ENCODE data around the gene ANKRD12. TPM values are rescaled to one million over a fixed set of nuclear protein-coding genes. Genes with fewer than 3 reads are reported as not detected.
"Not testable (repeated sequence)": the region's sequence is repeated elsewhere in the genome, so short reads cannot be mapped to it uniquely, and the experiment has no call there.

The ANKRD12 gene
- total RNA-seq, 4 donors from 2014 or later, result 84.7 to 137 (median 122) TPM

- ATAC-seq, result no peak
- no peaks in the 10 kb centered on the region for H3K27me3 ChIP-seq
- no peak for TF ChIP-seq POLR2A (IDR thresholded peaks at IDR 0.05)
- TF ChIP-seq EP300 (IDR thresholded peaks at IDR 0.05), result no peak
- no peak for TF ChIP-seq POLR2AphosphoS5 (IDR thresholded peaks at IDR 0.05)
- no peak for TF ChIP-seq CTCF (IDR thresholded peaks at IDR 0.05)
- H3K27ac ChIP-seq, result no peak overlapping the region
- no peaks in the 10 kb centered on the region for H3K4me1 ChIP-seq
- WGBS, 2 donors (ENCODE audit: low coverage in 1 of 2), result 55 to 64% methylated on average over 4 of the region's 4 CpGs
- H3K36me3 ChIP-seq, result peaks cover 0 to 18% of the 10 kb centered on the region in 2 donors
- no peaks in the 10 kb centered on the region for H3K9me3 ChIP-seq
- no peak overlapping the region for H3K4me3 ChIP-seq
Observed at GRCh38 chr18:9260388-9261380, 124.1 kb downstream of the ANKRD12 start.

- WGBS, 2 donors (ENCODE audit: low coverage in 1 of 2), result 85 to 100% methylated on average over 1 of the region's 1 CpG
- Histone ChIP-seq H3K4me1 (no peaks in the 10 kb centered on the region), H3K9me3 (no peaks in the 10 kb centered on the region), H3K27me3 (no peaks in the 10 kb centered on the region), H3K4me3 (no peak overlapping the region), H3K36me3 (peaks cover 0 to 19% of the 10 kb centered on the region in 2 donors), H3K27ac (no peak overlapping the region)
- TF ChIP-seq POLR2AphosphoS5 (IDR thresholded peaks at IDR 0.05), result no peak
- no peak for TF ChIP-seq EP300 (IDR thresholded peaks at IDR 0.05)
- TF ChIP-seq CTCF (IDR thresholded peaks at IDR 0.05), result no peak
- TF ChIP-seq POLR2A (IDR thresholded peaks at IDR 0.05), result no peak
- ATAC-seq, result no peak
Observed at GRCh38 chr18:9263264-9263663, 126.7 kb downstream of the ANKRD12 start.

GRCh38 chr18:9264797-9265196 is 128.2 kb downstream of the ANKRD12 start:
- H3K4me1 ChIP-seq, ATAC-seq, H3K9me3 ChIP-seq, H3K4me3 ChIP-seq, H3K27ac ChIP-seq, H3K27me3 ChIP-seq: not testable (repeated sequence)
- 95% methylated on average over 12 of the region's 15 CpGs; no CpG with 5 or more reads in 1 of the 2 donors for whole genome bisulfite sequencing, 2 donors (ENCODE audit: low coverage in 1 of 2)
- H3K36me3 ChIP-seq, result peaks cover 0 to 19% of the 10 kb centered on the region in 2 donors

GRCh38 chr18:9273221-9273620 is 136.6 kb downstream of the ANKRD12 start:
- Histone ChIP-seq H3K27ac (peak overlapping the region in 1 of 4 donors; percentile 24), H3K4me1 (no peaks in the 10 kb centered on the region), H3K4me3 (no peak overlapping the region), H3K9me3 (no peaks in the 10 kb centered on the region), H3K36me3 (peaks cover 0 to 69% of the 10 kb centered on the region in 2 donors), H3K27me3 (no peaks in the 10 kb centered on the region)
- ATAC-seq, result no peak
- TF ChIP-seq EP300 (IDR thresholded peaks at IDR 0.05), result no peak
- TF ChIP-seq CTCF (IDR thresholded peaks at IDR 0.05), result no peak
- no peak for TF ChIP-seq POLR2AphosphoS5 (IDR thresholded peaks at IDR 0.05)
- TF ChIP-seq POLR2A (IDR thresholded peaks at IDR 0.05), result no peak
- WGBS, 2 donors (ENCODE audit: low coverage in 1 of 2), result 92 to 97% methylated on average over 2 of the region's 2 CpGs

GRCh38 chr18:9275890-9276289 is 139.3 kb downstream of the ANKRD12 start:
- TF ChIP-seq EP300 (IDR thresholded peaks at IDR 0.05) (no peak), POLR2AphosphoS5 (IDR thresholded peaks at IDR 0.05) (no peak), CTCF (IDR thresholded peaks at IDR 0.05) (no peak), POLR2A (IDR thresholded peaks at IDR 0.05) (no peak)
- WGBS, 2 donors (ENCODE audit: low coverage in 1 of 2), result 88 to 100% methylated on average over 1 of the region's 1 CpG
- Histone ChIP-seq H3K27me3 (no peaks in the 10 kb centered on the region), H3K36me3 (peaks cover 0 to 87% of the 10 kb centered on the region in 2 donors), H3K4me3 (no peak overlapping the region), H3K9me3 (no peaks in the 10 kb centered on the region), H3K4me1 (no peaks in the 10 kb centered on the region), H3K27ac (no peak overlapping the region)
- no peak for ATAC-seq
